Testis (tissue), 3 donors: ENCODE measurements around the gene TARDBP. TPM values are rescaled to one million over a fixed set of nuclear protein-coding genes. Genes with fewer than 3 reads are reported as not detected.
"Not testable (repeated sequence)": the region's sequence is repeated elsewhere in the genome, so short reads cannot be mapped to it uniquely, and the experiment has no call there.

ENCODE experiments used
- DNase-seq: peaks from one replicate; pipeline ENCODE4 v3.0.0-alpha.2; 2019
- H3K27ac ChIP-seq, 2 donors: fragments of 200-600 bp; sonication (generic); one replicate each; pipeline ENCODE4 v1.5.1; 2019
- H3K27me3 ChIP-seq: fragments of 200-600 bp; sonication (generic); one replicate; pipeline ENCODE4 v1.5.1; 2019
- H3K36me3 ChIP-seq: fragments of 200-600 bp; sonication (generic); one replicate; pipeline ENCODE4 v1.5.1; 2017; ENCODE audit warnings: low read depth; ENCODE audit errors: missing control alignments
- H3K4me1 ChIP-seq: fragments of 200-600 bp; sonication (generic); one replicate; pipeline ENCODE4 v1.5.1; 2019
- H3K4me3 ChIP-seq, 2 donors: fragments of 200-600 bp; sonication (generic); one replicate each; pipeline ENCODE4 v1.5.1; 2017 to 2019
- H3K9me3 ChIP-seq: fragments of 200-600 bp; sonication (generic); one replicate; pipeline ENCODE4 v1.5.1; 2017
- POLR2A ChIP-seq: fragments of 450-650 bp; IDR thresholded peaks from one replicate; pipeline ENCODE4 v1.6.1; 2017; ENCODE audit warnings: antibody characterized with exemption, mild to moderate bottlenecking, moderate library complexity
- WGBS, 2 donors: methylation state at CpG; one replicate each; pipeline ENCODE4 v1.1.5; 2018; 5-methylcytosine and 5-hydroxymethylcytosine counted together
- intact Hi-C: fragments of 100-400 bp; cut with DNase I; formaldehyde crosslinking; loops from one replicate; pipeline ENCODE4 v1.15.1; 2023; ENCODE audit warnings: low total_unique reads
- polyA plus RNA-seq: library from polyadenylated mRNA; stranded (reverse); fragments of 350-450 nt; fragmentation: Illumina TruSeq; extraction: RNeasy Lipid Tissue Mini Kit (QIAGEN cat#74804); gene quantifications from one replicate; pipeline ENCODE4 v1.2.3, GENCODE V29; 2014; ENCODE audit warnings: low read depth, low replicate concordance; ENCODE audit not compliant: insufficient read depth
- total RNA-seq, 2 donors: library from RNA; depleted of rRNA; stranded (reverse); fragments of >200 nt; gene quantifications; one replicate each; pipeline ENCODE4 v1.2.3, GENCODE V29; 2016
- TF ChIP-seq, protein P1 (sequence below), 3 experiments: fragments of 450-650 bp in 2 of 3; fragments of 200-600 bp in 1 of 3; sonication (generic) in 1 of 3; IDR thresholded peaks; one replicate each; pipeline ENCODE4 v1.5.1; 2016 to 2019; ENCODE audit warnings: antibody characterized with exemption in 3 of 3, mild to moderate bottlenecking in 2 of 3, moderate library complexity in 1 of 3

The TARDBP gene
- total and polyA plus RNA-seq, 3 donors from 2014 or later: 142 to 207 (median 185) TPM

DNA sequence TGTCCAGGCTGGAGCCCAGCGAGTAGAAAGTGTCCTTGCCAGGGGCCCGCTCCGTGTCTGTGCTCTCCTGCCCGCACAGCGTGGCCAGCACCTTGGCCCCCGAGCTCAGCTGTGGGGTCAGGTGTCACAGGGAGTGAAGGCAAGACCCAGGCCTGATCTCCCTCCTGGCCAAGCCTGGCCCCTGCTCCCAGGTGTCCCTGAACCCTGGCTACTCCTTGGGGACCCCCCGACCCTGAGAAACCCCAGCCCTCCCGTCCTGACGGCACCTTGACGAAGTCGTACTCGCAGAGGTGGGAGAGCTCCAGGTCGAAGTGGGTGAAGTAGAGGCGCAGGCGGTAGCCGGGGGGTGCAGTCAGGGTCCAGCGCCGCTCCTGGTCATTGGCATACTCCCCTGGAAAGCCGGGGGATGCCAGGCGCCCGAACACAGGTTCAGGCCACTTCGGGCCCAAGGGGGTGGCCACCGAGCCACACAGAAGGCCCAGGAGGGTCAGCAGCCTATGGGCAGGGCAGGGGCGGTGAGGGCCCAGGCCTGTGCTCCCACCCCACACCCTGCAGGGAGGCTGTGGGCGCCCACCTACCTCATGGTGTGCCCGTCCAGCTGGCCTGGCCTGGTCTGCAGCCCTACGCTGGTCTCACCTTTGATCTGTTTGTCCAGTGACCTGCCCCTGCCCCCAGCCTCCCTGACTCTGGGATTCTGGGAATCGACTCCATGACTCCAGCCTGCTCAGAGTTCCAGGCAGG lies 34.3 kb downstream of the TARDBP start, which contains the start of gene MASP2:
TSS of gene MASP2 (minus strand) at position 615 of the 741 bp plus-strand sequence. CDS start at position 583, 32 bp downstream.
- no peaks in the 10 kb centered on the region for H3K4me1 ChIP-seq
- H3K27me3 ChIP-seq: no peaks in the 10 kb centered on the region
- H3K4me3 ChIP-seq: no peak within 1 kb of the TSS
- no peaks in the 10 kb centered on the region for H3K36me3 ChIP-seq
- H3K9me3 ChIP-seq: no peaks in the 10 kb centered on the region
- TF ChIP-seq, protein P1, sequence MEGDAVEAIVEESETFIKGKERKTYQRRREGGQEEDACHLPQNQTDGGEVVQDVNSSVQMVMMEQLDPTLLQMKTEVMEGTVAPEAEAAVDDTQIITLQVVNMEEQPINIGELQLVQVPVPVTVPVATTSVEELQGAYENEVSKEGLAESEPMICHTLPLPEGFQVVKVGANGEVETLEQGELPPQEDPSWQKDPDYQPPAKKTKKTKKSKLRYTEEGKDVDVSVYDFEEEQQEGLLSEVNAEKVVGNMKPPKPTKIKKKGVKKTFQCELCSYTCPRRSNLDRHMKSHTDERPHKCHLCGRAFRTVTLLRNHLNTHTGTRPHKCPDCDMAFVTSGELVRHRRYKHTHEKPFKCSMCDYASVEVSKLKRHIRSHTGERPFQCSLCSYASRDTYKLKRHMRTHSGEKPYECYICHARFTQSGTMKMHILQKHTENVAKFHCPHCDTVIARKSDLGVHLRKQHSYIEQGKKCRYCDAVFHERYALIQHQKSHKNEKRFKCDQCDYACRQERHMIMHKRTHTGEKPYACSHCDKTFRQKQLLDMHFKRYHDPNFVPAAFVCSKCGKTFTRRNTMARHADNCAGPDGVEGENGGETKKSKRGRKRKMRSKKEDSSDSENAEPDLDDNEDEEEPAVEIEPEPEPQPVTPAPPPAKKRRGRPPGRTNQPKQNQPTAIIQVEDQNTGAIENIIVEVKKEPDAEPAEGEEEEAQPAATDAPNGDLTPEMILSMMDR (IDR thresholded peaks at IDR 0.05): no peak
- no peak for TF ChIP-seq POLR2A
- no peak within 1 kb of the TSS for H3K27ac ChIP-seq
- WGBS, 2 donors: 93 to 96% methylated on average over 19 to 28 of the region's 28 CpGs
- intact Hi-C loops: loop anchor here (10.0 kb wide), 1 partner anchor 598 kb away; no protein-coding TSS in a partner anchor
- no peak for DNase-seq

DNA sequence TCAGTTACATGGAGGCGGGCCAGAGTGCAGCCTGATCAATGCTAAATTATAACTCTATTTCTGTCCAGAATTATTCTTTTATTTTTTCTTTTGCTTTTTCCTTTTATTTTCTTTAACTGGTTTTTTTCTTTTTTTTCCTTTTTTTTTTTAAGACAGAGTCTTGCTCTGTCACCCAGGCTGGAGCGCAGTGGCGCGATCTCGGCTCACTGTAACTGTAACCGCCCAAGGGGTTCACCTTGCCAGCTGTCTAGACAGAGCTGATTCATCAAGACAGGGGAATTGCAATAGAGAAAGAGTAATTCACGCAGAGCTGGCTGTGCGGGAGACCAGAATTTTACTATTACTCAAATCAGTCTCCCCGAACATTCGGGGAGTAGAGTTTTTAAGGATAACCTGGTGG lies 38.7 kb downstream of the TARDBP start:
- DNase-seq, intact Hi-C loops, H3K36me3 ChIP-seq, H3K27ac ChIP-seq, H3K4me1 ChIP-seq, H3K4me3 ChIP-seq, H3K27me3 ChIP-seq, H3K9me3 ChIP-seq: not testable (repeated sequence)
- WGBS, 2 donors: 94 to 96% methylated on average over 10 of the region's 10 CpGs

DNA sequence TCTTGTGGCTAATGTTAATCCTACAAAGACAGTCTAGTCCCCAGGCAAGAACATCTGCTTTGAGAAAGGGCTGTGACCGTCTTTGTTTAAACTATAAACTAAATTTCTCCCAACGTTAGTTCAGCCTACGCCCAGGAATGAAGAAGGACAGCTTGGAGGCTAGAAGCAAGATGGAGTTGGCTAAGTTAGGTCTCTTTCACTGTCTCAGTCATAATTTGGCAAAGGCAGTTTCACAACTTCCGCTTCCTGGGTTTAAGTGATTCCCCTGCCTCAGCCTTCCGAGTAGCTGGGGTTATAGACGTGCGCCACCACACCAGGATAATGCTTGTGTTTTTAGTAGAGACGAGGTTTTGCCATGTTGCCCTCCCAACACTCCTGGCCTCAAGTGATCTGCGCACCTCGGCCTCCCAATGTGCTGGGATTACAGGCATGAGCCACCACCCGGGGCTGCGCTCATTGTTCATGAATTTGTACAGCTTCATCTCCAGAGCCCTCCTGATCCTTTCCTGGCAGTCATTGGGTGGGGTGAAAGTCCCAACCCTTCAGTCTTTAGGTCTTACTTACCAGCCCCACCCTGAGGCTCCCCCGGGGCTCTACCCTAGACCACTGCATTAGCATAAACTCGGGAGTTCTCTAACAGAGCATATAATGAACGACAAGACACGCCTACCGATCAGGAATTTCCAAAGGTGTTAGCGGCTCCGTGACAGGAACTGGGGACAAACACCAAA lies 39.5 kb downstream of the TARDBP start:
- WGBS, 2 donors: 63 to 77% methylated on average over 17 to 19 of the region's 19 CpGs
- H3K9me3 ChIP-seq: no peaks in the 10 kb centered on the region
- no peak for TF ChIP-seq POLR2A
- TF ChIP-seq, protein P1 (IDR thresholded peaks at IDR 0.05): no peak
- H3K27ac ChIP-seq: no peak overlapping the region
- H3K27me3 ChIP-seq: no peaks in the 10 kb centered on the region
- intact Hi-C loops: no loop called here
- no peak for DNase-seq
- no peak overlapping the region for H3K4me3 ChIP-seq
- no peaks in the 10 kb centered on the region for H3K36me3 ChIP-seq
- H3K4me1 ChIP-seq: no peaks in the 10 kb centered on the region

DNA sequence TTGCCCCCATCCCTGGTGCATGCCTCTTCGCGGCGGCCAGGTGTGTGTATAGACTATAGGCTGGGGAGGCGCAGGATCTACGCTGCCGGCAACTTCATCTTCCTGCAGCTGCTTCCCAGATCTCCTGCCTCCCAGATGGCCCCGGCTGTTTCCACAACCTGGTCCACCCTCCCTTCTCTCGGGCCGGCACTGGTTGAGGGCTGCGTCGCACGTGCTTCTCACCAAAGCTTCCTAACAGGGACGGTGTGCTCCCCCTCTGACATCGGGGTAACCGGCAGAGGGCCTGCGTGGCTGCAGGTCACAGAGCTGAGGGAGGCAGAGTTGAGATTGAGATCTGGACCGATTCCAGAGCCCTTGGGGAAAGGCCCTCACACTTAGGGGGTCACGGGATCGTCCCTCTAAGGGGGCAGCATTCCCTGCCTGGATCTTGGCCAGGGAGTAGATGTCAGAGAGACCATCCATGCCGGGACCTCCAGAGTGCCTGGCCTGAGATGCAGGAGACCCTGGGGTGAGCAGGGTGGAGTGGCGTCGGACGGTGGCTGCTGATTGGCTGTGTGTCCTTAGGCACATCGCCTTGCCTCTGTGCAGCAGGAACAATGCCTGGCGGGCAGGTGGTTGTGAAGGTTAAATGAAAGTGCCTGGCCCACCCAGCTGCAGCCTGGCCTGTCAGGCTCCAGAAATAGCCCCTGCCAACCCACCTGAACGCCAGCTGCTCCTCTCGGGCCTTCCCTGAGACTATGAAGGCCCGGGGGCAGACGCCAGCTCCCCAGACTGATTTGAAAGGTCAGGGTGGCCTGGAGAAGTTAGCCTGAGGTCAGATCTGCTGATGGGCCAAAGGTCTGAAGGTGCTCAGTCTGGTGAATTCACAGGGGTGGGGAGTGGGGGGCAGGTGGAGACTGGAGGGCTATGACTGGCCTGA lies 40.6 kb downstream of the TARDBP start:
- 44% methylated on average over 27 of the region's 29 CpGs; no CpG with 5 or more reads in 1 of the 2 donors for WGBS, 2 donors
- TF ChIP-seq, protein P1 (IDR thresholded peaks at IDR 0.05): no peak
- no peak for TF ChIP-seq POLR2A
- intact Hi-C loops: no loop called here

More for the DNA sequence above, 40.6 kb downstream of the TARDBP start:
- Histone ChIP-seq H3K4me1 (no peaks in the 10 kb centered on the region), H3K36me3 (no peaks in the 10 kb centered on the region), H3K27me3 (no peaks in the 10 kb centered on the region), H3K4me3 (no peak overlapping the region), H3K27ac (no peak overlapping the region), H3K9me3 (no peaks in the 10 kb centered on the region)
- DNase-seq: no peak
